CD4-positive, alpha-beta T cell treated with Interleukin-12 subunit alpha and Interleukin-12 subunit beta, for 1 hour (primary cell): ENCODE measurements around the gene LRRC4C.

Source experiments
- DNase-seq: peaks from one replicate; pipeline ENCODE4 v3.0.0-alpha.2; 2020

The LRRC4C gene

DNA sequence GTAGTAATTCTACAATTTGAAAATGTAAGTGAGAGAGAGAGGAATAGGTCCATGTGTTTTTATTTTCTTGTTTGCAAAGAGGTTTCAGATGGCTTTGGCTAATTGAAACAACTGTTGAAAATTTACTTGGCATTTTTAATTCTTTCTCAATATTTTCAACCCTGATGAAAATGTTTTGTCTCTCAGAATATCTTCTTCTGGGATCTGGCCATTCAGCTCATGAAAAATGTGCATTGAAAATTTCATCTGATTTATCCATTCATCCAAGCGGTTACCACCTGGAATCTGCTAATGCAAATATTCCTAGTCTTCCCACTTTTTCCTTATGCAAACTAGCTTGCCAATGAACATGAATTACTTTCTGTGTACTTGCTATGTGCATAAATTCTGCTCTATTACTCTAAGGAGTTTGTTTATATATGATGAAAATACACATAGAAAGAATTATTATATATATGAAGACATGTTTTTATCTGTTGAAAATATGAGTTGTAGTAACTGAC is 621.2 kb downstream of the LRRC4C start:
- no peak for DNase-seq

DNA sequence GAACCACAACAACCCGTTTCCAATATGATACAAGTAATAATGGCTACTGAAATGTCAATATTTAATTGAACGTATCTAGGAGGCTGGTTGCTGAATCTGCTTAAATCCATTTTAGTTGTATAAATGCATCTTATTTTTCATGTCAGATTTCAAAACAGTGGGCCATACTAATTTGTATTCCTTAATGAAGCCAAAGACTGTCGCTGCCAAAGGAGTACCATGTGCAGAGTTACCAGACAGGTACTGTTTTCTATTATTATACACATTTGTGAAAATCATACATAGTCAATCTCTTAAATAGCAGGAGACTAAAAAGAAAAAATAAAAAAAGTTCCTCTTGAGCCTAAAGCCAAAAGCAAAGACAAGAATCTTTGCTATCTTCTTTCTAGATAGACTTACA is 632.3 kb downstream of the LRRC4C start:
- DNase-seq: no peak

DNA sequence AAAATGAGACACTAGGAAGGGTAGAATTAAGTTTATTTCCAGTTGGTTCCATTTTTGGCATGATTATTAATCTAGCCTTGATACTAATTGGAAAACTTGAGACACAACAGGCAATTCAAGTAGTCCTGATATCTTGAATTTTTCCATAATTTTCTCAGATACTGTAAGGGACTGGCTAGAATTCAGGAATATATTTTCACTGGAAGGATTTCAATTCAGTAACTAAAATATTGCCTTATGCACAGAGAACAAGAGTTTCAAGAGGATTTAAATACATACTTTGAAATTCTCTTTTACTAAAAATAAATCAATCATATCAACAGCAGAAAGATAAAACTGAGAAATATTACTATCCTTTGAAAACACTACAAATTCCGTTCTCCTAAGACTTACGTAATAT is 632.9 kb downstream of the LRRC4C start:
- DNase-seq: no peak

DNA sequence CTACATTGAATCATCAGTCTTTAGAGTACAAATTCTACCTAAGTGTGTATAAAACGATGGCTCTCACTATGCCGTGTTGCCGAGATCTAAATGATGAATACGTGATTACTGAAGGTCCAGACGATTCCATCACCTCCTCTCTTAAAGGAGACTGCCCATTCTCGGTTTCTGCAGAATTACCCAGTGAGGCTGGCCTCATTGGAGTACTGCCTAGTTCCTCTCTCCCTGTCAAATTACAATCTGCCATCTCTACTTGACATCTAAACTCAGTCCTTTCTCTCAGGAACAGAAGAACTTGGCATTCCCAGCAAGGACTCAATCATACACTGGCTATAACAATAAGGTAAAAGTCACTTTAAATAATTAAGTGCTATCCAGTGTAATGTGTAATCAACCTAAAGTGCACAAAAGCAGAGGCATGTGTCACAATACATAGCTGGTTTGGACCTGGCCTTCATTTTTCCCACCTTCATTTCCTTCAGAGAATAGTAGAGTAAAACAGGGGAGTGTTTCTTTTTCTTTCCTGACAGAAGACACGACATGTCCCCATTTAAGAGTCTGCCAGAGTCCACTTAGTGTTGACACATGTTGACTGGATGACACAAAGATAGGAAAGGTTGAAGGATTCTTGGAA is 634.1 kb downstream of the LRRC4C start:
- no peak for DNase-seq

DNA sequence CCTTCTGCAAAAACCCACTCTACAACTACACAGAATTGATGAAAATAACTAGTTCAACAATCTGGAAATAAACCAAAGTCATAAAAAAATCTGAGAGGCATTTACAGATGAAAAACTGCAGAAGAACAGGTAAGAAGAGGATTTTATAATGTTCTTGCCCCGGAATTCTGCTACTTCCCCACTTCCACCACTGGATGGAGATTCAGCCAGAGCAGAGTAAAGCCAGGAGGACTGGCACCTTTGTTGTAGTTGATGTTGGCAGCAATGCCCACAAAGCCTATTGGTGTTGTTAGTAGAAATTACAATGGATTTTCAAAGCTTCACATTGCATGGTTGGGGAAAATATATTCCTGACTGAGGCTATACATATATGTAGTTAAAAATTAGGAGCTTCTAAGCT is 640.2 kb downstream of the LRRC4C start:
- DNase-seq: no peak

DNA sequence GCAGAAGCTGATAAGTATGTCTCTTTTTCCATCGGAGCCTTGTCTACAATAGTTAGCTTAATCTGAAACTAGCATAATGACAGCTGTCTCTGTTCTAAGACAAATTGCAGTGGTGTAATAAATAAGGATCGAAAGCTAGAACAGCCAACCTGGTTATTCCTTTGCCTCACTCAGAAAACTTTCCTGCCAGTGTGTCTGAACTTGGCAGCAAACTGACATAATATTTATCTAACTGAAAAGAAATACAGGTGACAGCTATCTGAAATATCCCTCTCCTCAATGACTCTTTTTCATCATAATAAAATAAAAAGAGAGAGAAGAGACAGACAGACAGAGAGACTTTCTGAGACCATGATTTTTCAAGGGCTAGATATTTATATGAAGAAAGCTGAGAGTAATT is 642.5 kb downstream of the LRRC4C start:
- DNase-seq: no peak

DNA sequence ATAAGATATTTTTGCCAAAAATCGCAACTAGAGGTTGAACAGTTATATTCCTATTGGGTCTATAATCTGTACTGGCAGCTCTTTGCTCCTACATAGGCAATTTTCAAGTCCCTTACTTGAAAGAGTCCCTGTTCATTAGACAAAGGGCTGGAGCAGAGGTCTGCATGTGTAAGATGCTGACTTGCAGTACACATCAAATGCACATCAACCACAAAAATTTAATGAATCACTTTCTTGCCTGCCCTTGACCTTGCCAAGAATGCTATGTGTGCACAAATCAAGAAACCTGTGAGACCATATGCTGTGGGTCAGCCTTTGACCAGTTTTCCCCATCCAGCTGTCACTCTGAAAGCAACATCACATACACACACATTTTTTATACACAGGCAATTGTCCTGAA is 661.5 kb downstream of the LRRC4C start:
- DNase-seq: no peak

DNA sequence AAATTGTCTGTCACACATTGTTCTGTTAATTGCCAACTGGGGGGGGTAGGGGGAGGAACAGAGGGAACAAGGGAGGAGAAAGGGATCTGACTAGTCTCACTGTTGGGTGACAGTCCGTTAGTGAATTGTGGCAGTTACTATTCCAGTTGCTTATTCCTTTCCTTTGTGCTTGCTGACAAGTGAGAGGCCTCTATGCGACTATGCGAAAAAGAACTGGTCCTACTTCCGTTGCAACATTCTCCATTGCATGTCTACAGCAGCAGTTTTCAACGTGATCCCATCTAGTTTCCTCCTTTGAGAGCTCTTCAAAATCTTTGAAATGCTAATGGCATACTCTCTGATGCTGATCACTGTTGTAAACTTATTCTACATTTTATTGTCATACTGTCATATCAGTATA is 672.2 kb downstream of the LRRC4C start:
- no peak for DNase-seq

DNA sequence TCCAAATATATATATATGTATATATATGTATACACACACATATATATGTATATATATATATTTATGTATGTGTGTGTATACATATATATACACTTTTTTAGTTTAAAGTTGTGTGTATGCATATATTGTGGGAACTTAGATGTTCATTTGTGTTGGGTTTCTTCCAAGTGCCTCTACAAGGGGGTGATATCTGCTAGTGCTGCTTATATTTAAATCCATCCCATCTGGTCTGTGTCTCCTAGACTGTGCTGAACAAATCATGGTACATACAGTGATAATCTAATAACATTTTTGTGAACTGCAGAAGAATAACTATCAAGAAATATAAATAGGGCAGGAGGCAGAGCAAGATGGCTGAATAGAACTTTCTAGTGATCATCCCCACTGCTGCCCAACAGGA is 696.4 kb downstream of the LRRC4C start:
- DNase-seq: no peak

DNA sequence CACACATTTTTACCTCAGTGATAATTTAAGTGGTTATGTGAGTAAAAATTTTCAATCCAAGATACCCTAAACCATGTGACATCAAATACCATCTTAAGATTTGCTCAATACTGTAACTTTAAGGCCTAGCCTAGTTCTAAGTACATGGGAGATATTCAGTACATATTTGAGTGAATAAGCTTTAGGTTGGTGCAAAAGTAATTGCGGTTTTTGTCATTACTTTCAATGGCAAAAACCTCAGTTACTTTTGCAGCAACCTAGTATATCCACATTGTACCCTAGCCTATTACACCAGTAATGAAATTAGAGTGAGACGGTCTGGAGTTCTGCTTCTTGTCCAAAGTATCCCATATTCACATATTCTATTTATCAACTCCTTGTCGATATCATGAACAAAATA is 700.1 kb downstream of the LRRC4C start:
- no peak for DNase-seq

DNA sequence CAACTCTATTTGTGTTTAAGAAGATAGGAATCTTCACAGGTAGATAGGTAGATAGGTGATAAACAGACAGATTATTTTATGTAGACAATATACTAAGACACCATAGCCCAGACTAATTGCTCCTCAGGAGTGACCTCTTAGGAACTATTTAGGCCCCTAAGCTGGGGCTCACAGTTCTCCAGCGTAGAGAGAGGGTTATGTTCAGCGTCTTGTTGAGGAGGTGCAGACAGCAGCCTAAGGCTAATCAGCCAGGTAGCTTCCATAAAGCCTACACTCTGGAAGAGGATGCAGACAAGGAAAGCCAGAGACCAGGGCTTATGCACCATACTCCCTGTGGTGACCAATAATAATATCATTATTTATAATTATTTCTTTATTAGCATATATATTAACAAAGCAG is 705.2 kb downstream of the LRRC4C start:
- DNase-seq: no peak

DNA sequence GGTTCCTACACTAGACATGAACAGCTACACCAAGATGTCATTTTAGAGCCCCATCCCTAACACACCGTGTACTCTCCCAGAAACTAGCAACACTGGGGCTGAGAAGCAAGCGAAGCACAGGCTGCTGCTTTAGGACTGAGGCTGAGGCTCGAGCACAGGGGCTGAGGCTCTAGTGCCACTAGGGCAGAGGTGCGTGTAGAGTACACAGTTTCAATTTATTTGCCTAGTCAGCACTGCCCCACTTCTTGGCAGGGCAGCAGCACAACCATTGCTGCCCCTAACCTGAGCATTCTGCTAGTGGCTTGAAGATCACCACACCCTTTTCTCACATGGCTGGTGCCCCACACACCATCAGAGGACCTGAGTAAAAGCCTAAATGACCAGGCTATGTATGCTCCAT is 713.2 kb downstream of the LRRC4C start:
- DNase-seq: no peak

DNA sequence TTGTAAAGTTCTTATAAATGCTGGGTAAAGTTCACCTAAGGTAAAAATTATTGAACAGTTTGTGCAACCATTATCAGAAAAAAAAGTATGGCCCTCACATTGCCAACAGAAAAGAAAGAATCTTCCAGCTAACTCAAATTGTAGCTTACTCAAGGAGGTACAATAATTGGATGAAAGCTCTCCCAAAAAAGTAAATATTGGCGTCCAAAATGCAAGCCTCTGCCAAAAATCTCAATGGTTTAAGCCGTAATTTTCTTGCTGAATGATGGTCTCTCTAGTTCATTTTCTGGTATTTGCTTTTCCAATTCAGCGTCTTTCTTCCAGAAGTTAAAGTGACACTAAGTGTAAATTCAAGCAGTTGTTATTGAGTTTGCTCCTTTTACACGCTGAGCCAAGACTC is 727.3 kb downstream of the LRRC4C start:
- no peak for DNase-seq

DNA sequence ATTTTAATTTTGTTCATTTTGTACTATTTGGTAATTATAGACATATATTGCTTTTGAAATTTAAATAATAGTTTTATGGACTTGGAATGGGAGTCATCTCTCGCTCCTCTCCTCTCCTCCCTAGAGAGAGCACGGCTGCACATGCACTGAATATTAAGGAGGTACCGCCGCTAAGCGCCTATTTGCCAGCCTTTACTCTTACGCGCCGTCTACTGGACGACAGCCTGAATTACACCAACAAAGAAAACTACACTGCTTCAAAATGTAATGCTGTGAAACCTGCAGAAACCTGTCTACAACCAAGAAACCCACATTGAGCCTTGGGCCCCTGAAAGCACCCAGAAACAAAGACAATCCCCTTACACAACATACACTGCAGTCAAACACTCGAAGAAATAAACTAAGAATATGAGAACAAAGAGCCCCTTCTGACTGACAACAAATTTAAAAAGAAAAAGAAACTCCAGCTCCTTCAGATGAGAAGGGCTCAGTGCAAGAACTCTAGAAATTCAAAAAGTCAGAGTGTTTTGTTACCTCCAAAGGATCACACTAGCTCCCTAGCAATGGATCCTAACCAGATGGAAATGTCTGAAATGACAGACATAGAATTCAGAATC is 737.2 kb downstream of the LRRC4C start:
- no peak for DNase-seq

DNA sequence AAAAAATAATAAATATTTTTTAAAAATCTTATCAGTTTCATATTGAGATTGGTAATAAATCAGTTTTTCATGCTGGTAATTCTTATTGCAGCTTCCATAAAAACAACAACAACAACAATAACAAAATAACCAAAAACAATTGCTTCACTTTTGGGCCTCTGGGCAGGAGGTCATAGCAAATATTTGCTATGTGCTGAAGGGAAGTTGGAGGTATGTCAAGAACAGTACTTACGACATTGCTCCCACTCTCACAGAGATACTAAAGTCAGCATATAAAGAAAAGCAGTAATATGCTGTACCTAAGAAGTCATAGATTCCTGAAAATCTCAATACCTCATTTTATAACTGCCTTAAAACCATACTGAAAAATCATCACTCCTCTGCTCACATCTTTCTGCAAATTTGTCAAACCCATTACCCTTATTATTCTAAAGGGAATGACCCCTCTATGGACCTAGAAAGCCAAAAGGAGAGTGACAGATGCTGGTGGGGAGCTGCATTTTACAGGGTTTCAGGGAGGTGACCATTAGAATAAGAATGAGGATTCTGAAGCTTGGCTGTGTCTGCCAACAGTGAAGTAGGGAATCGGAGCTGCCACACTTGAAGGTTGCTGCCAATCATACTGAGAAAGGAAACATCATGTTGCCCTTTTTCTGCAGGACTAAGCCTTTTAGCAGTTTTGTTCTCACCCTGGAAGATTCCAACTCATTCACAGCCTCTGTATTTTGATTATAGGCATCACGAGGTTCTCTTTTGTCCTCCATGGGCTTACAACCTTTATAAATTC is 742.9 kb downstream of the LRRC4C start:
- DNase-seq: no peak

DNA sequence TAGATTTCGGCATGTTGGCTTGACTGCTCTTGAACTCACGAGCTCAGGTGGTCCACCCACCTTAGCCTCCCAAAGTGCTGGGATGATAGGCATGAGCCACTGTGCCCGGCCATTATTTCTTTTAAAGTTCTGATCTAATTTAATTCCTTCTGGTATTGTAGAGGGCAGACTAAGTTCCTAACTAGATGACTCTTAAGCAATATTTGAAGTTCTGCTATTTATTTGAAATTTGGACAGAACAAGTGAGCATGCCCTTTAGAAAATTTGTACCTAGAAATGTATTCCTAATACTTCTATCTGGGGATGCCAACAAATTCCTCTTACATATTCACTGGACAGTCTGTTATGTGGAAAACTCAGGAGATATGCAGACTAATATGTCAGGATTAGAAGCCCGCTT is 746.4 kb downstream of the LRRC4C start:
- DNase-seq: no peak

DNA sequence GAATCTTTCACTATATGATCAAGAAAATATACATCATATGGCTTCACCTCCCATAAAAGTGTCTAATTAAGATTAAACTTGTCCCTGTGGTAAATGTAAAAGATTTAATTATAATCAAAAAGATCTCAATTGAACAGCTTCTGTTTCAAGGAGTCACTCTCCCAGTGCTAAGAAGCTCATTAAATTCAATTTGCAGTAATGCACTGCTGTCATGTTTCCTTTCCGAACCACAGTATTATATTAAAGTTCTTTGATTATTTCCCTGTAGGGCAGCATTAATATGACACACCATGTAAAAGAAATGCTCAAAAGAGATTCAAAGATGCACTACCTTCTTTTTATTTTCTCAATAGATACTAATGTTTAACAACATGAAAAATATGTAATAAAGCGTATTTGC is 758.4 kb downstream of the LRRC4C start:
- no peak for DNase-seq

DNA sequence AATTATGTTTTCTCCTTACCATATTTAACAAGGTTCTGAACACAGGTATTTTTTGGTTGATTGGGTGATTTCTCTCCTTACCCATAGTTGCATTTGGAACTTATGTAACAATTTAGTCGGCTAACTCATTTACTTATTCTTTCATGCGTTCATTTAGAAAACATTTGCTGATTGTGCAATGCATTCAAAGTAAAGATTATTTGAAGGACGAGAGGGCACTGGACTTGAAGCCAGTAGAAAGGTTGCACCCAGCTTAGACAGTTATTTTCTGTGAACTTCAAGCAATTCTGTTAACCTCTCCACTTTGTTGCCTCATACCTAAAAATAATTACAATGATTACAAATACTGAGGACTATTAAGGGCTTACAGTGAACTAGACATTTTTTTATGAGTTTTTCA is 769.6 kb downstream of the LRRC4C start:
- DNase-seq: no peak

DNA sequence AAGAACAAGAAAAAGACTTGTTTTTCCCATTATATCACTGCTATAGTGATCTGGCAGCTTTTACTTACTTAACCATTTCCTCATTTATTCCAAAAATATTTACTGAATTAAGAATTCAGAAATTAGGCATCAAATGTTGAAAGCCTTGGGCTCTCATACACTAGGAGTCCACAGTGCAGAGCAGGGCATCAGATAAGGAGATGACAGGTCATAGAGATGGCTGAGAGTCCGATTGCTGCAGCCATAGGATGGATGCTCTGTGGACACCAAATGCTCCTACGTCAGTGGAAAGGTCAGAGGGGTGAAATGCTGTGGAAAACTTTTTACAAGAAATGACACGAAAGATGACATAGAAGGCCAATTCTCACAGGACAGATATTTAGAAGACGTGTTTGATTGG is 771.1 kb downstream of the LRRC4C start:
- no peak for DNase-seq

DNA sequence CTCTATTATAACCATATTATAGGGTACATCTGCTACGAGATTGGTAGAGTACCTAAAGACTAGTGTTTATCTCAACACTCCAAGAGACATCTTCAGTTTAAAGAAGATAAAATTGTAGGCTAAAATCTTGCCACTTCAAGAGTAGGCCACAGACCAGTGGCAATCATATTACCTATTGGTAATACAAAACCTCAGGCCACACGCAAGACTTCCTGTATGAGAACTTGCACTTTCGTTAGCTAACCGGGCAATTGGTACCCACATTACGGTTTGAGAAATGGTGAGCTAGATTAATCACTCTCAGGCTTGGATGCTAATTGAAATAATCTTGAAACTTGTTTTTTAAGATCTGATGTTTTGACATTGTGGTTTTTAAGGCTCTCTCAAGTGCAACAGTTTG is 772.7 kb downstream of the LRRC4C start:
- no peak for DNase-seq

DNA sequence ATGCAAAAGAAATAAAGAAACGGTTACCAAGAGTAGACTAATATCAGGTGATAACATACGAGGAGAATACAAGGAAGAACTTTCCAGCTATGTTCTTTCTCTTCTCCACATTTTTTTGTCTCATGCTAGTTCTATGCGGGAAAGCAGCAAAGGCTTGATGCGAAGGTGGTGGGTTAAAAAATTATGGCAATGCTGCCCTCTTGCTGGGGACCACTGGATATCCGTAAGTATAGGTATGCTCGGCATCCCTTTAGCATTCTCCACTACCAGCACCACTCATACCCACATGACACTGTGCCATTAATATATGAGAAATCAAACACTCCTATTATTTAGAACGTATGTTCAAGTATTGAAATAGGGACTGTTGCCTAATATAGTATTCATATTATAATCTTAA is 776.4 kb downstream of the LRRC4C start:
- DNase-seq: no peak

DNA sequence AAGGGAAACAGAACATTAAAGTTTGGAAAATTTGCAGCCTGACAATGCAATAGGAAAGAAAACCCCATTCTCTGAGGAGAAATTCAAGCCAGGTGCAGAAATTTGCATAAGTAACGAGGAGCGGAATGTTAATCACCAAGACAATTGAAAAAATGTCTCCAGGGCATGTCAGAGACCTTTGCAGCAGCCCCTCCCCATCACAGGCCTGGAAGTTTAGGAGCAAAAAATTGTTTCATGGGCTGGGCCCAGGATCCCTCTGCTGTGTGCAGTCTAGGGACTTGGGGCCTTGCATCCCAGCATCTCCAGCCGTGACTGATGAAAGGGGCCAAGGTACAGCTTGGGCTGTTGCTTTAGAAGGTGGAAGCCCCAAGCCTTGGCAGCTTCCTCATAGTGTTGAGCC is 780.2 kb downstream of the LRRC4C start:
- DNase-seq: no peak

DNA sequence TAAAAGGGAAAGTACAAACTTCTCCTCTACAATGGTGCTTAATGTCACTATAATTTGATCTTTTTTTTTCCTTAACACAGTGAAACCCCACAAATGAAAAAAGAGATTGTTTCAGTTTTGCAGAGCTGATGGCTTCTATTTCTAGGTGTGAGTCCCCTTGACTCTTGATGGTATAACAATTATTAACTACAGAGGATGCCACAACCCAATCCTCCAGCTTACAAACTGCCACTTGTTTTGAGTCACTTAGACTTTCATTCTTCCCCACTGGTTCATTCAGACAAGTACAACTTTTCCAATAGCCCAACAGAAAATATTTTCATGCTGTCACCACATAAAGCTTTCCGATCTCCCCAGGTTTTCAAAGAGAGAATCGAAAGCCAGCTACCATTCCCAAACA is 812.2 kb downstream of the LRRC4C start:
- DNase-seq: no peak

DNA sequence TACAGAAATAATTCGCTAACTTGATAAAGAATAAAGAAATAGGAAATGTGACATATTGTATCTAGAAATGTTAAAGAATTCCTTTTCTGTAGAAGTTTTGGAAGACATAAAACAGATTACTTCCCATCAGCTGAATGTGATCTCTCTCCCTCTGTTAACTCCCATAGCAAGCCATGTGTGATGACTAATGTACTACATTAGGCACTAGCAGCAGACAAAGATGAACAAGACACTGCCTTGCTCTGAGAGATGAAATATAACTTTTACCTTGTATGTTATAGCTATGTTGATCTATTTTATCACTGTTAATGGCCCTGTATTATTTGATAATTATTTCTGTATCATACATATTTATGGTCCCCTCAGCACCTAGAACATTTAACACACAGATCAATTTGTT is 817.2 kb downstream of the LRRC4C start:
- DNase-seq: no peak
